MCF 10A (cell line): Measurements from ENCODE around the gene AGAP1. TPM values are rescaled to one million over a fixed set of nuclear protein-coding genes. Genes with fewer than 3 reads are reported as not detected.

Experiments
- BruUV-seq: library from RNA; stranded (reverse); fragments of 400-500 nt; replicated peaks from 2 replicates; lab custom pipeline; 2021; lab: Mats Ljungman, UMichigan
- CTCF ChIA-PET: fragments of 300-600 bp; sonication (Branson Sonifier 250); formaldehyde crosslinking; extraction: SDS; loops from one replicate; lab custom pipeline; 2021; ENCODE audit warnings: antibody characterized with exemption, inconsistent platforms; lab: Yijun Ruan, JAX
- POLR2A ChIA-PET: fragments of 300-600, 350-650 bp; sonication (Branson Sonifier 250); formaldehyde crosslinking; extraction: SDS; loops from one replicate; lab custom pipeline; 2020; ENCODE audit warnings: antibody characterized with exemption, inconsistent platforms; lab: Yijun Ruan, JAX
- DNase-seq: peaks from one replicate; pipeline ENCODE4 v3.0.0-alpha.2; 2018; ENCODE audit not compliant: unreplicated experiment
- H3K27ac Mint-ChIP-seq: one replicate; pipeline ENCODE4 v1.8.0; 2022; ENCODE audit warnings: mild to moderate bottlenecking, low read depth, mixed read lengths; ENCODE audit not compliant: unreplicated experiment
- H3K27me3 Mint-ChIP-seq: one replicate; pipeline ENCODE4 v1.8.0; 2022; ENCODE audit warnings: mixed read lengths; ENCODE audit not compliant: insufficient read depth, unreplicated experiment
- H3K36me3 Mint-ChIP-seq: one replicate; pipeline ENCODE4 v1.8.0; 2022; ENCODE audit warnings: mild to moderate bottlenecking, moderate library complexity, mixed read lengths; ENCODE audit not compliant: insufficient read depth, unreplicated experiment
- H3K4me1 Mint-ChIP-seq: one replicate; pipeline ENCODE4 v1.8.0; 2022; ENCODE audit warnings: mixed read lengths; ENCODE audit not compliant: insufficient read depth, unreplicated experiment
- H3K4me3 Mint-ChIP-seq: one replicate; pipeline ENCODE4 v1.8.0; 2022; ENCODE audit warnings: mild to moderate bottlenecking, moderate library complexity, mixed read lengths; ENCODE audit not compliant: unreplicated experiment
- H3K9me3 Mint-ChIP-seq: one replicate; pipeline ENCODE4 v1.8.0; 2022; ENCODE audit warnings: mixed read lengths; ENCODE audit not compliant: unreplicated experiment
- intact Hi-C: fragments of 100-400 bp; cut with micrococcal nuclease; formaldehyde crosslinking; loops from 2 replicates; pipeline ENCODE4 v1.14.1; 2022
- total RNA-seq: library from RNA; stranded (reverse); gene quantifications from 2 replicates; pipeline ENCODE4 v1.2.3, GENCODE V29; 2022
- TF ChIP-seq, protein P1 (sequence below): fragments of 200-600 bp; IDR thresholded peaks from one replicate; pipeline ENCODE4 v1.8.0; 2022; ENCODE audit warnings: antibody characterized with exemption, mild to moderate bottlenecking; ENCODE audit not compliant: unreplicated experiment

AGAP1 gene
- total RNA-seq, 1 experiment from 2014 or later = 41.3 TPM

DNA sequence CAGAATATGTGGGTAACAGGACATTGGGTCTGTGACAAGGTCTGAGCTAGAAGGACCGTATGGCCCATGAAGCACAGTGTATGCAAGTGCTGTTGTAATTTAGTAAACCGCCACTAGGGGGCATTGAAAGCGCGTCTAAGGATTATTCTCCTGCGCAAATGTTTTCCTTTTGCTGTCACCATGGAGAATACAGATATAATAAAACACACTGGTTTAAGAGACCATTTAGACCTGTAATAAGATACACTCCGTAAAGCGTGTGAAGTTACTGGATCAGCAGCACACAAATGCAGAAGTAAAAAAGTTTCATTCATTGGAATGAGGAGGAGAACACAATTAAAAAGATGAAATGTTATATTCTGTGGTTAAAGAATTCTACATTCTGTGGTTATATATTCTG is 272.4 kb downstream of the AGAP1 start:
- ChIA-PET POLR2A (interaction anchor here (0.5 to 1.2 kb wide), 4 partner anchors 10 to 400 kb away, joined by 3 read pairs; no protein-coding TSS in a partner anchor), CTCF (interaction anchor here (0.6 to 1.7 kb wide), 28 partner anchors 8 to 1921 kb away, joined by 3 to 26 read pairs (median 4); no protein-coding TSS in a partner anchor)
- no TSS peak for BruUV-seq
- peaks cover 14% of the 10 kb centered on the region for H3K4me1 Mint-ChIP-seq
- H3K9me3 Mint-ChIP-seq = no peaks in the 10 kb centered on the region
- intact Hi-C loops = loop anchor here (1.0 to 5.0 kb wide), 2 partner anchors 415 to 576 kb away; no protein-coding TSS in a partner anchor
- H3K27me3 Mint-ChIP-seq = no peaks in the 10 kb centered on the region
- peak; percentile 81 for DNase-seq
- H3K4me3 Mint-ChIP-seq = no peak overlapping the region
- TF ChIP-seq, protein P1, sequence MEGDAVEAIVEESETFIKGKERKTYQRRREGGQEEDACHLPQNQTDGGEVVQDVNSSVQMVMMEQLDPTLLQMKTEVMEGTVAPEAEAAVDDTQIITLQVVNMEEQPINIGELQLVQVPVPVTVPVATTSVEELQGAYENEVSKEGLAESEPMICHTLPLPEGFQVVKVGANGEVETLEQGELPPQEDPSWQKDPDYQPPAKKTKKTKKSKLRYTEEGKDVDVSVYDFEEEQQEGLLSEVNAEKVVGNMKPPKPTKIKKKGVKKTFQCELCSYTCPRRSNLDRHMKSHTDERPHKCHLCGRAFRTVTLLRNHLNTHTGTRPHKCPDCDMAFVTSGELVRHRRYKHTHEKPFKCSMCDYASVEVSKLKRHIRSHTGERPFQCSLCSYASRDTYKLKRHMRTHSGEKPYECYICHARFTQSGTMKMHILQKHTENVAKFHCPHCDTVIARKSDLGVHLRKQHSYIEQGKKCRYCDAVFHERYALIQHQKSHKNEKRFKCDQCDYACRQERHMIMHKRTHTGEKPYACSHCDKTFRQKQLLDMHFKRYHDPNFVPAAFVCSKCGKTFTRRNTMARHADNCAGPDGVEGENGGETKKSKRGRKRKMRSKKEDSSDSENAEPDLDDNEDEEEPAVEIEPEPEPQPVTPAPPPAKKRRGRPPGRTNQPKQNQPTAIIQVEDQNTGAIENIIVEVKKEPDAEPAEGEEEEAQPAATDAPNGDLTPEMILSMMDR = peak; percentile 90
- peaks cover 42% of the 10 kb centered on the region for H3K36me3 Mint-ChIP-seq
- peak overlapping the region; percentile 88 for H3K27ac Mint-ChIP-seq

DNA sequence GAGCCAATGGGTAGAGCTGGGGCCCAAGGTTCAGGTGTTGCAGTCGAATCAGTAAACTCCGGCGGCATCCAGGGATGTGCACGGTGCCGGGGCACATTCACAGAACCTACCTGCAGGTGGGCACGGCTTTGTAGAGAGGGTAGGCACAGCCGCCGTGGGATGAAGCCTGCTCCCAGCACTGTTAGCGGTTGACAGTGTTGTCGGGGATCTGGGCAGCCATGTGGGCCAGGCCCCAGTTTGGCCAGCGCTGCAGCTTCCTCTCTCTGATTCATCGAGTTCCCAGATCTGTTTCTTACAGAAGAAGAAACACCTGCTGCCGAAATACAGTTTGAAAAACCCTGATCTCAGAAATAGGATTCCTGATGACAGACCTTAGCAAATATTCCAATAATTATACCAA is 274.8 kb downstream of the AGAP1 start:
- Mint-ChIP-seq H3K27me3 (no peaks in the 10 kb centered on the region), H3K4me1 (peaks cover 14% of the 10 kb centered on the region), H3K36me3 (peaks cover 28% of the 10 kb centered on the region), H3K4me3 (no peak overlapping the region), H3K27ac (peak overlapping the region; percentile 65), H3K9me3 (no peaks in the 10 kb centered on the region)
- DNase-seq = no peak
- POLR2A ChIA-PET = no interaction called here
- TF ChIP-seq, protein P1 = no peak
- no TSS peak for BruUV-seq
- intact Hi-C loops = loop anchor here (5.0 kb wide), 1 partner anchor 574 kb away; no protein-coding TSS in a partner anchor
- CTCF ChIA-PET = interaction anchor here (0.9 to 1.2 kb wide), 2 partner anchors 10 to 22 kb away, joined by 3 to 6 read pairs; no protein-coding TSS in a partner anchor

DNA sequence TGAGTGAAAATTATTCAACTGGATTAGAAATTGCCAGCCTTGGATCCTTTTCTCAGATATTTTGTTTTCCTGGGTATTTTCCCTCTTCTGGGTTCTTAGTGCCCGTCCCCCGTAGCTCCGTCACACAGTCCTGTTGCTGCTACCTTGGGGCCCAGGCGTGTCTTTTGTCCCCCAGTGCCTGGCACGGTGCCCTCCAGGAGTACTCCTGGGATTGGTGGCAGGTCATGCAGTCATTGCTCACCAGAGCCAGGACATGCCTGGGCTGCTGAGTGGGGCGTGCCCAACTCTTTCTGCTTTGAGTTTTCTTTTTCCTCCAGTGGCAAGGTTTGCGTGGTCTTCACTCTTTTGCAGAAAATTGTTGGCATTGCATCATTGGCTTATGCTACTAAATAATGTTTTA is 275.2 kb downstream of the AGAP1 start:
- BruUV-seq = no TSS peak
- TF ChIP-seq, protein P1 = no peak
- ChIA-PET CTCF (interaction anchor here (1.2 to 3.1 kb wide), 2 partner anchors 10 to 23 kb away, joined by 6 to 16 read pairs; no protein-coding TSS in a partner anchor), POLR2A (no interaction called here)
- H3K9me3 Mint-ChIP-seq = no peaks in the 10 kb centered on the region
- H3K4me3 Mint-ChIP-seq = no peak overlapping the region
- peak overlapping the region; percentile 65 for H3K27ac Mint-ChIP-seq
- peaks cover 28% of the 10 kb centered on the region for H3K36me3 Mint-ChIP-seq
- peaks cover 14% of the 10 kb centered on the region for H3K4me1 Mint-ChIP-seq
- peak; percentile 7 for DNase-seq
- intact Hi-C loops = loop anchor here (5.0 kb wide), 1 partner anchor 573 kb away; no protein-coding TSS in a partner anchor
- H3K27me3 Mint-ChIP-seq = no peaks in the 10 kb centered on the region

DNA sequence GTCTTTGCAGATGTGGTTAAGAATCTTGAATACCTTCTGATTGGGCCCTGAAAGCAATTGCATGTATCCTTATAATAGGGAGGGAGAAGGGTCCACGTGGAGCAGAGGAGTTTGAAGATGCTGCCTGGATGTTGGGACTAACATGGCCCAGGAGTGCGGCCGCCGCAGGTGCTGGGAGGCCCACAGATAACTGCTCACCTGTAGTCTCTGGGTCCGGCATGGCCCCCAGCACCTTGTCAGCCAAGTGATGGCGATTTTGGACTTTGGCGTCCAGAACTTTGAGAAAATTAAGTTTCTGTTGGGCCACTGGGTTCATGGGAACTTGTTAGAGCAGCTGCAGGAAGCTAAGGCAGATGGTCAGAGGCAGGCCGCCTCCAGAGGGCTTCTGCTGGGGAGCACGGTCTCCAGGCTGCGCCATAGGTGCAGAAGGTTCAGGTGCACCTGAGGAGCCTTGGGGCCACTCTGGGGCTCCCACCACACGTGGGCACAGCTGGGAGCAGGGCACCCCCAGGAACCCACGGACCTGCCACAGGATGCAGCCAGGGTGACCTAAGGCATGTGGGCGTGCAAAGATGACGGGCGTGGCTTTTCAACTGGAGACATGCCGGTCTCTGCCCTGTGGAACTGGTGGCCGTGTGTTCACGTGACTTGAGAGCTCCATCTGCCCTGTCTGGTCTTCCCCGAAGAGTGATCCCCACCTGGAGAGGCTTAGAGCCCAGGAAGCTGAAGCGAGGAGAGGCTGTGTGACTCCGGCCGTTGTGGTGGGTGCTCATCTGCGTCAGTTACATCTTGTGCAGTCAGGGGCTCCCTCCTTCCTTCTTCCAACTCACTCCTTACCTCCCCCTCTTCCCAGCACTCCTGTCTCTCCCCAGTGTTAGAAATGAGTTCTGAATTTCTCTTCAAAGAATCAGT is 277.3 kb downstream of the AGAP1 start:
- Mint-ChIP-seq H3K27ac (no peak overlapping the region), H3K36me3 (peaks cover 30% of the 10 kb centered on the region), H3K27me3 (no peaks in the 10 kb centered on the region), H3K4me3 (no peak overlapping the region), H3K4me1 (peaks cover 14% of the 10 kb centered on the region), H3K9me3 (no peaks in the 10 kb centered on the region)
- no peak for DNase-seq
- ChIA-PET POLR2A (interaction anchor here (0.6 to 1.2 kb wide), 3 partner anchors 15 to 1468 kb away, joined by 3 read pairs; no protein-coding TSS in a partner anchor), CTCF (interaction anchor here (0.7 to 3.1 kb wide), 3 partner anchors 8 to 22 kb away, joined by 3 to 16 read pairs (median 3); no protein-coding TSS in a partner anchor)
- no TSS peak for BruUV-seq
- intact Hi-C loops = no loop called here
- TF ChIP-seq, protein P1 = no peak
